HEK293T (cell line): ENCODE results near the gene TRPM2.

ENCODE experiments used
- BHLHE40 ChIP-seq: fragments of 450-650 bp; IDR thresholded peaks from 2 replicates; pipeline ENCODE4 v1.6.1; 2016; ENCODE audit warnings: mild to moderate bottlenecking, moderate library complexity, borderline replicate concordance
- FOXM1 ChIP-seq: fragments of 450-650 bp; IDR thresholded peaks from 2 replicates; pipeline ENCODE4 v1.6.1; 2017; ENCODE audit warnings: mild to moderate bottlenecking, borderline replicate concordance
- TARDBP ChIP-seq: fragments of 450-650 bp; IDR thresholded peaks from 2 replicates; pipeline ENCODE4 v1.6.1; 2016
- TF ChIP-seq, protein P1 (sequence below): fragments of 450-650 bp; IDR thresholded peaks from 2 replicates; pipeline ENCODE4 v1.6.1; 2016

DNA sequence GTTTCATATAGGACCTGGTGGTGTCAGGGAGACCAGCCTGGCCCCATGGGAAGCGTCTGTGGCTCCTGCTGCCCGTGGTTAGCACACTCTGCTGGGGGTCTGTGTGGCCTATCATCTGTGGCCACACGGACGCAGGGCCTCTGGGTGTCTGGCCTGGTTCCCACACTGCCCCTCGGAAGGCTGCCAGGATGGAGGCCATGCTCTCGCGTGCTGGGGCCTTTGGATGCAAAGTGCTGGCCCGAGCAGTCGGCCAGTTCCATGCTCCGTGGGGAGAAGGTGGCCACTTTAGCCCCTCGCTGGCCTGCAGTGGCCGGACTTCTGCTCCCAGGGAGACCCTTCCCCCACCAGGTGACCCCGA is 81.1 kb downstream of the TRPM2 start:
- TF ChIP-seq, protein P1, sequence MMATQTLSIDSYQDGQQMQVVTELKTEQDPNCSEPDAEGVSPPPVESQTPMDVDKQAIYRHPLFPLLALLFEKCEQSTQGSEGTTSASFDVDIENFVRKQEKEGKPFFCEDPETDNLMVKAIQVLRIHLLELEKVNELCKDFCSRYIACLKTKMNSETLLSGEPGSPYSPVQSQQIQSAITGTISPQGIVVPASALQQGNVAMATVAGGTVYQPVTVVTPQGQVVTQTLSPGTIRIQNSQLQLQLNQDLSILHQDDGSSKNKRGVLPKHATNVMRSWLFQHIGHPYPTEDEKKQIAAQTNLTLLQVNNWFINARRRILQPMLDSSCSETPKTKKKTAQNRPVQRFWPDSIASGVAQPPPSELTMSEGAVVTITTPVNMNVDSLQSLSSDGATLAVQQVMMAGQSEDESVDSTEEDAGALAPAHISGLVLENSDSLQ: no peak
- no peak for TF ChIP-seq BHLHE40
- no peak for TF ChIP-seq TARDBP
- no peak for TF ChIP-seq FOXM1
